ENCODE data around the gene UBE2I.

DNA sequence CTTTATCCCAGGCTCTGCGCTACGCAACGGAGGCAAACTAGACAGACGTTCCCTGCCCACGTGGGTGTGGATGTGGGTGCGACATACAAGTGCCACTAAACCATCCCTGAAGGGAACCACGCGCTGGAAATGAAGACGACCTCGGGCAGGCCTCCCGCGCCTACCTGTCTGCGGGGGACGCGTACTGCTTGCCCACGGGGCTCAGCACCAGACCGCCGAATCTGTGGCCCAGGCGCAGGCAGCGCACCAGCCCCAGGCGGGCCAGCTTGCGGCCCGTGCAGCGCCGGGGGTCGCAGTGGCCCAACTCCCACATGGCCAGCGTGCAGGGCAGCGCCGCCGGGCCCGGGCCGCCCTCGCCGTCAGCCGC is 41.8 kb downstream of the UBE2I start:
- TF ChIP-seq, protein P1, sequence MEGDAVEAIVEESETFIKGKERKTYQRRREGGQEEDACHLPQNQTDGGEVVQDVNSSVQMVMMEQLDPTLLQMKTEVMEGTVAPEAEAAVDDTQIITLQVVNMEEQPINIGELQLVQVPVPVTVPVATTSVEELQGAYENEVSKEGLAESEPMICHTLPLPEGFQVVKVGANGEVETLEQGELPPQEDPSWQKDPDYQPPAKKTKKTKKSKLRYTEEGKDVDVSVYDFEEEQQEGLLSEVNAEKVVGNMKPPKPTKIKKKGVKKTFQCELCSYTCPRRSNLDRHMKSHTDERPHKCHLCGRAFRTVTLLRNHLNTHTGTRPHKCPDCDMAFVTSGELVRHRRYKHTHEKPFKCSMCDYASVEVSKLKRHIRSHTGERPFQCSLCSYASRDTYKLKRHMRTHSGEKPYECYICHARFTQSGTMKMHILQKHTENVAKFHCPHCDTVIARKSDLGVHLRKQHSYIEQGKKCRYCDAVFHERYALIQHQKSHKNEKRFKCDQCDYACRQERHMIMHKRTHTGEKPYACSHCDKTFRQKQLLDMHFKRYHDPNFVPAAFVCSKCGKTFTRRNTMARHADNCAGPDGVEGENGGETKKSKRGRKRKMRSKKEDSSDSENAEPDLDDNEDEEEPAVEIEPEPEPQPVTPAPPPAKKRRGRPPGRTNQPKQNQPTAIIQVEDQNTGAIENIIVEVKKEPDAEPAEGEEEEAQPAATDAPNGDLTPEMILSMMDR (IDR thresholded peaks at IDR 0.05) = no peak
- TF ChIP-seq POLR2A (IDR thresholded peaks at IDR 0.05) = no peak

Data from adrenal gland (tissue), 5 donors.